Effector CD8-positive, alpha-beta T cell (primary cell): ENCODE data around the gene RAB4A.
"Not testable (repeated sequence)": the region's sequence is repeated elsewhere in the genome, so short reads cannot be mapped to it uniquely, and the experiment has no call there.

Experiments used
- DNase-seq: peaks from one replicate; lab custom pipeline; 2025; lab: John Stamatoyannopoulos, UW

RAB4A gene

DNA sequence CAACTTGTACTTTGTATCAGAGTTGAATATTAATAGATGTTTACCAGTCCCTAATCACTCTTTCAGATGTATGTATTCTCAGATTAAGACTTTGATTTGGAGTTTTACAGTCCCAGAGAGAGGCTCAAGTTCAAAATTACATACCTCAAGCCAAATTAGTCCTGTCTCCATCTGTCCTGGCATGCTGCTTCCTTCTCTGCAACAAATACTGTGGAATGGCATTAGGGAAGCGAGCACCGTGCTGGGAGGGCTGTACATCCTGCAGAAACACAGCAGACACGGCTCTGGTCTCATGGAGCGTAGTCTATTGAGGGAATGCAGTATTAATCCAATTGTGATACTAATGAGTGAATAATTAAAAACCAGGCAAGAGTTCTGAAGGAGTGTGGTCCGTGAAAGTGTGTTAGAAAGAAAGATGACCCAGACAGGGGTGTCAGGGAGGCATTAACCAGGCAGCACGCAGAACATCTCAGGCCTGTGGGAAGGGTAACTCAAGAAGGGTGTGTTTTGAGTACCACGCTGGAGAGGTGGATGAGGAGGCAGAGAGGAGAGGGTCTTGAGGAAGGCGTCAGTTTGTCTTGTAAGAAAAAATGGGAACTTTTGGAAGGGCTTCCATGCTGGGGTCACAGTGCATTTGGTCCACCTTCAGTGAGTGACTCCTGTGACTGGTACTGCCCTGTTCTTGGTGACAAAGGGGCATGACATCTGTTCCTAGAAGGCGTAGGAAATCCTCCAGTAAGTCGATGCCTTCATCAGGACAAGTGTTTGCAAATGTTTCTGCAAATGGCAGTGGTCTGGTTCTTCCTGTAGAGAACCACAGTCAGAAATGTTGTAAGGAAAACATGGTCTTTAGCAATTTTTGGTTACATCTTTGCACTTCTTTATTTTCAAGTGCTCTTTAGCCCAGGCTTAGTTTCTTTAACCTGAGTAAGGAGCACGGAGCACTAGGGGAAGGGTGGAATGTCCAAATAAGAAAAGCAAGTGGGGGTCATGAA is 1.6 kb downstream of the RAB4A start:
- no peak for DNase-seq

DNA sequence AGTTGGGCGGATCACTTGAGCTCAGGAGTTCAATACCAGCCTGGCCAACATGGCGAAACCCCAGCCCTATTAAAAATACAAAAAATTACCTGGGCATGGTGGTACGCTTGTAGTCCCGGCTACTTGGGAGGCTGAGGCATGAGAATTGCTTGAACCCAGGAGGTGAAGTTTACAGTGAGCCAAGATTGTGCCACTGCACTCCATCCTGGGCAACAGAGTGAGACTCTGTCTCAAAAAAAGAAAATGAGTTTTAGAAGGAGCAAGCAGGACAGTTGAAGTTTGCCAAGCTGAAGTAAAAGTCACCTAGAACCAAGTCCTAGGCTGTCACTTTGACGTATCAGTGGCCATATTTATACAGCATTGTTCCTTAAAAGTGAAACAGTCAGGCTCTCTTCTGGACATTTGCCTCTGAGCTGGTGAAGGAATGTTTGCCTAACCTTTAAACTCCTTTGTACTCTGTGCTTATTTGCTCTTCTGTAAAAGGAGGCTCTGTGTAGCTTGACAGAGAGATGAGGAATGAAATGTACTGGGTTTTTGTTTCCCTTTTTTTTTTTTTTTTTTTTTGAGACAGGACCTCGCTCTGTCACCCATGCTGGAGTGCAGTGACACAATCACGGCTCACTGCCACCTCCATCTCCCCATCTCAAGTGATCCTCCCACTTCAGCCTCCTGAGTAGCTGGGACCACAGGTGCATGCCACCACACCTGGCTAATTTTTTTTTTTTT is 2.8 kb downstream of the RAB4A start:
- DNase-seq, result no peak

DNA sequence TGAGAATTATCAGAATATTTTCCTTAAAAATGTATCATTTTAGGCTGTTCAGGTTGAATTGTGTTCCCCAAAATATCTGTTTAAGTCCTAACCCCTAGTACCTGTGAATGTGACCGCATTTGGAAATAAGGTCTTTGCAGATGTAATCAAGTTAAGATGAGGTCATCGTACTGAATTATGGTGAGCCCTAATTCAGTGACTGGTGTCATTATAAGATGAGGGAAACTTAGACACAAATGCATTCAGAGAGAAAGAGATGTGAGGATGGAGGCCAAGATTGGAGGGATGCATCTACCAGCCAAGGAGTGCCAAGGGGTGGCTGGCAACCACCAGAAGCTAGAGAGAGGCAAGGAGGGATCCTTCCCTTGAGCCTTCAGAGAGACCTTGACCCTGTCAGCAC is 4.1 kb downstream of the RAB4A start:
- DNase-seq, result no peak

DNA sequence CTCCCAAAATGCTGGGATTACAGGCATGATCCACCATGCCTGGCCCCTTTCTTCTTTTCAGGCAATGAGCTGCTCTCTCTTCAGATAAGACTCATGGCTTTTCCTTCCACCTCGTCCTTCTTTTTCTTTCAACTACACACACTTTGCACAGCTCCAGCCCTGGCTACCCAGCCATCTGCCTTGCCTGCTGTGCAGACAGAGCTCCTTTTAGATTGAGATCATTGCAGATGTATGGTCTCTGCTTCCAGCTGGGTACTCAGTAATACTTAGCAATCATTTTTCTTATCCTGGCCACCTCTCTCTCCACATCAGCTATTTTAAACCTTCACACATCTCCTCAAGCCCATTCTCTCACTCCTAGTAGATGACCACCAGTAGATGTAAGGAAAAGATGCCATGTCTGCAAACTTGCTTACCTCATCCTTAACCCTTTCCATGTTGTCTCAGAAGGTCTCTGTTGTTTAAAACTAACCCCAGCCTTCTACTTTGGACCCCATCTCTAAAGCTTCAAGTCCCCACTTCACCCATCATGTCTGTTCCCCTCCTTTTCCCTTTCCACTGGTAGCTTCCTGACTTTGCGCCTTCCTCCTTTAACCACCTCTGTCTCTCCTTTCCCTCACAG is 7.3 kb downstream of the RAB4A start:
- no peak for DNase-seq

DNA sequence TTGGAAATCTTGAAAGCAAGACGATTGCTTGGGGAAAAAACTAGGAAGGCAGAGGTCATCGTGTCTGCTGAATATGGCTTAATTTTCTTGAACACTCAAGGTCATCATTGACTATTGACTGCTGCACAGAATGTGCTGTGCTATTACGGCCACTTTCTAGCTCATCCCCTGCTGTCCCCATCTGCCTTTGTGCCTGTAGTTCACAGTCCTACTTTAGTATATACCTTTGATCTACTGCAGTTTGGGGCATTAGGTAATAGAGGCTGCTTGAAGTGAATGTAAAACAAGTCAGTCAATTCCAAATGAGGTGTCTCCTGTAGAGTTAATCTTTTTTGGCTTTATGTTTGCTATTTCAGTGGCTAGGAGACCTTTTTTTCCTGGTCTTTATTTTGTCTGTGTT is 8.3 kb downstream of the RAB4A start:
- no peak for DNase-seq

DNA sequence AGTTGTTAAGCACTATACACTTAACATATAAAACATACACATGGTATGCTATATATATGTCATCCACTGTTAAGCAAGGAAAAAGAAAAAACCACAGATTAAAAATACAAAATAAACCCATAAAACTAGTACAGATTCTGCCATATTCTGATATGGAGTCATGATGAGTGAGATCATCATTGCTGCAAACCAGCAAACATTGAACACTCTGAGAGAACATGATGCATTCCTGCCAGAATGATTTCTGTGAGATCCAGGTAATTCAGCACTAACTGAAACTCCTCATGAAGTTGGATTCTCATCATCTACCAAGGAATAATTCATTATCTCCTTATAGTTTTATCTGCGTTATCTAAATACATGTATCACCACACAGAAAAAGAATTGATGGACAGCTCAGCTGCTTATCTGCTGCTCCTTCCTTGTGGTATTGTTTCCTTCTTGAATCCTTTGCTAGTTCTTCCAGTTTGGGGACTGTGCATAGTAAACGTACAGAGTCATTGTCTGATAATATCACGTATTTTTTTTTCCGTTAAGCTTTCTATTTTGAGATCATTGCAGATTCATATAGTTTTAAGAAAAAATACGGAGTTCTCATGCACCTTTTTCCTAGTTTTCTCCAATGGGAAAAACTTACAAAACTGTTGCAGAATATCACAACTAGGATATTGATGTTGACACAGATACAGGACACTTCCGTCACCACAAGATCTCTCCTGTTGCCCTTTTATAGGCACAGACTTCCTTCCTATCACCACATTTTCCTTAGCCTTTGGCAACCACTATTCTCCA is 9.3 kb downstream of the RAB4A start:
- DNase-seq, result no peak

DNA sequence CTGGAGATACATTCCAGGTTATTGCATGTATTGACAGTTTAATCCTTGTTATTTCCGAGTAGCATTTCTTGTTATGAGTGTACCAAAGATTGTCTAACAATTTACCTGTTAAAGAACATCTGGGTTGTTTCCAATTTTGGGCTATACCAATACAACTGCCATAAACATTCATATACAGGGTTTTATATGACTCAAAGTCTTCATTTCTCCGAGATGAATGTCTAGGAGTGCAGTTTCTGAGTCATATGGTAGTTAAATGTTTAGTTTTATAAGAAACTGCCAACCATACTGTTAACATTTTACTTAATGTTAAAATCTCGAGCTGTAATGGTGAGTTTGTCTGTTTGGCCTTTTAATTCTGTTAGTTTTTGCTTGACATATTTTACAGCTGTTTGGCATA is 10.0 kb downstream of the RAB4A start:
- no peak for DNase-seq

DNA sequence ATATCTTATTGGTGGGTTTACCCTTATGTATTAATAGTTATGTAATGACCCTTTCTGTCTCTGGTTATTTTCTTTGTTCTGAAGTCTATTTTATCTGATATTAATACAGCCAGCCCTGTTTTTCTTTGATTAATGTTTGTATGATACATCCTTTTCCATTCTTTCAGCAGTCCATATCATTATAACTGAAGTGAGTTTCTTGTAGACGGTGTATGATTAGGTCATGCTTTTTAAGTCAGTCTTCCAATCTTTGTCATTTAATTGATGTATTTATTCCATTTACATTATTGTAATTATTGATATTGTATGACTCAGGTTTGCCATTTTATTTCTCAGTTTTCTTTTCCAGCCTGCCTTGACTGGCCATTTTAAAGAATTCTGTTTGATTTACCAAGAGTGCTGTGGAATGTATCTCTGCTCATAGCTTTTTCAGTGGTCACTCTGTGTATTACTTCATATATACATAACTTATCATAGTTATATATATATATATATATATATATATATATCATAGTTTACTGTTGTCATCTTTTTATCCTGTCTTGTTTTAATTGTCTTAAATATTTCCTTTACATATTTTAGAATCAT is 10.5 kb downstream of the RAB4A start:
- DNase-seq, result no peak

DNA sequence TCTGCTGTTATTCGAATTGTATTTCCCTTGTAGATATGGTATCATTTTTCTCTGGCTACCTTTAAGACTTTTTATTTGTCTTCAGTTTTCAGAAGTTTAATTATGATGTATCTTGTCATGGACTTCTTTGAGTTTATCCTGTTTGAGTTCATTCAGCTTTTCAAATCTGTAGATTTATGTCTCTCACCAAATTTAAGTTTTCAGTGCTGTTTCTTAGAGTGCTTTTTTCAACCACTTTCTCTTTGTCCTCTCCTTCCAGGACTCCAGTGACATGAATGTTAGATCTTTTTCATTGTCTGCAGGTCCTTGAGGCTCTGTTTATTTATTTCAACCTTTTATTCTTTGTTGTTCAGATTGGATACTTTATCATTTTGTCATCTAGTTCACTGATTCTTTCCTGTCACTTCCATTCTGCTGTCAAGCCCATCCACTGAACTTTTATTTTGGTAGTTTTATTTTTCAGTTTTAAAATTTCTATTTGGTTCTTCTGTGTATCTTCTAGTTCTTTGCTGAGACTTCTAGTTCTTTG is 11.4 kb downstream of the RAB4A start:
- DNase-seq, result no peak

DNA sequence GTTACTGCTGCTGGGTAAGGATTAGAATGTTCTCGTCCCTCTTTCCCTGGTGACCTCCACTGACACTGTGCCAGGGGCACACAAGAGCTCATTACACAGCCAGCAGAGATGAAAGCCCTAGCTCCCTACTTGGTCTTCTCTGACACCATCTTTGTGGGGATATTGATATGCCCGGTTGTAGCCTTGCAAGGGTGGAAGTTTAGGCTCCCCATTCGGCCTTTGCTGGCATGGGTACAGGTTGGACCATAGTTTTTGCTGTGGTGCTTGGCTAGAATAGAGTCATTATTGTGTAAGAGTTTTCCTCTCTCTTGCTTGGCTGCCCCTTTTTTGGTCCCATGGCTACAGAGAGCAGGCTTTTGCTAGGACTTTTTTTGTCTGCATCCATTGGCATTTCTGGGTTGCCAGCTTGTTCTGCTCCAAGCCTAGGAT is 12.3 kb downstream of the RAB4A start:
- DNase-seq, result no peak

DNA sequence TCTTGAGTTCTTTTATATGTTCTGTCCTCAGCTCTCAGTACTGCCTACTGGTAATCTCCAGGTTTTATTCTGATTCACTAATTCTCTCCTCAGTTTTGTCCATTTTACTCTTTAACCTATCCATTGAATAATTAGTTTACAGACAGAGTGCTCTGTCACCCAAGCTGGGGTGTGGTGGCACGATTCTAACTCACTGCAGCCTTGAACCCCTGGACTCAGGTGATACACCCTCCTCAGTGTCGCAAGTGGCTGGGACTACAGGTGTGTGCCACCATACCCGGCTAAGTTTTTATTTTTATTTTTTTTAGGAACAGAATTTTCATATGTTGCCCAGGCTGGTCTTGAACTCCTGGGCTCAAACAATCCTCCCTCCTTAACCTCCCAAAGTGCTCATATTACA is 14.0 kb downstream of the RAB4A start:
- DNase-seq, result no peak

DNA sequence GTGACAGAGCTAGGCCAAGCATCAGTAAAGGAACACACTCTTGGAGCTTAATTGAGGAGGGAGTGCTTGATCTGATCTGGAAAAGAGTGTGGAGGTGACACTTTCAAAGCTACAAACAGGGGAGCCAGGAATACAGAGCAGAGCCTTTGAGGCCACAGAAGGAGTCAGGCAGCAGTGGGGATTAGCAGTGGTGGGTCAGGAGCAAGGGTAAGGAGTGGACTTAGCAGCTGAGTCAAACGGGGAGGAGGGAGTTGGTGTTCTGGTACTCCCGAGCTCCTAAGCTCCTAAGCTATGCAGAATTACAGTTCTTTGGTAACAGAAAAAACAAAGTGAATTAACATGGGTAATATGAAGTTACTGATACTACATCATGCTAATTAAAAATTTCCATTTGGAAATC is 14.5 kb downstream of the RAB4A start:
- DNase-seq, result no peak

DNA sequence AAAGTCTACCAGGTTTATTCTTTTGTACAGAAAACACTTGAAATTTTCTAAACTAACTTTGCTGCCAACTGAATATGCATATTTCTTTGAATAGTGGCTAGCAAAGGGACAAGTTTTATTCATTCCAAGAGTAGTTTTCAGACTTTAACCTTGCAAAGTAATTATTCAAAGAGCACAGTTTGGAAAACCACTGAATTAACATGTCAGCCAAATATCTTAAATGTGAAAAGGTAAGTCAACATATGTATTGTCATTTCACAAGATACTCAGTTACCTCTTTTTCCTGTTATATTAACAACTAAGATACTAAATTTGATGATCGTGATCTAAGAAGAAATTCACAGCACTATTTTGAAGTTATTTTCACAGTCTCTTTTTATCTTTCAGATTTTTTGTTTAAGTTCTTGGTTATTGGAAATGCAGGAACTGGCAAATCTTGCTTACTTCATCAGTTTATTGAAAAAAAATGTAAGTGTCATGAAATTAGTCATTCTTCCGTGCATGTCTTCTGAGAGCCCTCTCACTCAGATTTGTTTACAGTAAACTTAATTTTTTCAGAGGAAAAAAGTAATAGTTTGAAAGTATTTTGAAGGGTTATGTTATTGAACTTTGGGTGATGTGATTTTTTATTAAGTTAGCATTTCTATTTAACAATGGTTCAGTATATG is 15.3 kb downstream of the RAB4A start:
- DNase-seq, result no peak

DNA sequence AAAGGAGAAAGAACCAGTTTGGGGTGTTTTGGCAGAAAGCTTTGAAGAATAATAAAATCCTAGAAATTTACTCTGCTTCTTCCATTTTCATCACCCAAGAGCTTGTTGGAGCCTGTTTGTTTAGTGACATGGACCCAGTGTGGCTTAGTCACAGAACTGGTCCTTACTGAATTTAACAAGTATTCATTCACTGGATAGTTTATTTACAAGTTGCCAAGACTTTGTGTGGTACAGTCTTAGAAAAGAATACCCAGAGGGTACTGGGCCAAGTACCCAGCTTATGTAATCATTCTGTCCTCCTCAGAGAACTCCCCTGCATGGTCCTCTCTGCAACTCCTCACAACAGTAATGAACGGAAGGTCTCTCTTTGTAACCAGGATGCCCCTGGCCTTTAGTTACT is 16.4 kb downstream of the RAB4A start:
- no peak for DNase-seq

DNA sequence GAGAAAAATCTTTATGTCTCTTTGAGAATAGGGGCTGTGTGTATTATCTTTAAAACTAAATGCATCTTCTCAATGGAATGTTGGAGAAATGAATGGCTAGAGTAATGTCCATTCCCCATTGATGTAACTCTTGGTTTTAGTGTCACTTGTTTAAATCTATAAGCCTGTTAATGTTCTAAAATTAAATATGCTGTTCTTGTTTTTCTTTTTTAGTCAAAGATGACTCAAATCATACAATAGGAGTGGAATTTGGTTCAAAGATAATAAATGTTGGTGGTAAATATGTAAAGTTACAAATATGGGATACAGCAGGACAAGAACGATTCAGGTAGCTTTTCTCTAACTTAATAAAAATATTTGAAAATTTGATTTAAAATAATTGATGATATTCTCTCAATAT is 17.6 kb downstream of the RAB4A start:
- DNase-seq, result no peak

DNA sequence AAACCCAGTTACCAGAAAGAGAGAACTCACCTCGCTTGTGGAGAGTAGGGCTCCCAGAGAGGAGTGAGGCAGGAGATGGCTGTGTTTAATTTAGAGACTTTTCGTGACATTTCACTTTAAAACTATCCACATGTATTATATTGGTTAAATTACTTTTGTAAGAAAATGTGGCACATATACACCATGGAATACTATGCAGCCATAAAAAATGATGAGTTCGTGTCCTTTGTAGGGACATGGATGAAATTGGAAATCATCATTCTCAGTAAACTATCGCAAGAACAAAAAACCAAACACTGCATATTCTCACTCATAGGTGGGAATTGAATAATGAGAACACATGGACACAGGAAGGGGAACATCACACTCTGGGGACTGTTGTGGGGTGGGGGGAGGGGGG is 20.8 kb downstream of the RAB4A start:
- DNase-seq, result not testable (repeated sequence)

DNA sequence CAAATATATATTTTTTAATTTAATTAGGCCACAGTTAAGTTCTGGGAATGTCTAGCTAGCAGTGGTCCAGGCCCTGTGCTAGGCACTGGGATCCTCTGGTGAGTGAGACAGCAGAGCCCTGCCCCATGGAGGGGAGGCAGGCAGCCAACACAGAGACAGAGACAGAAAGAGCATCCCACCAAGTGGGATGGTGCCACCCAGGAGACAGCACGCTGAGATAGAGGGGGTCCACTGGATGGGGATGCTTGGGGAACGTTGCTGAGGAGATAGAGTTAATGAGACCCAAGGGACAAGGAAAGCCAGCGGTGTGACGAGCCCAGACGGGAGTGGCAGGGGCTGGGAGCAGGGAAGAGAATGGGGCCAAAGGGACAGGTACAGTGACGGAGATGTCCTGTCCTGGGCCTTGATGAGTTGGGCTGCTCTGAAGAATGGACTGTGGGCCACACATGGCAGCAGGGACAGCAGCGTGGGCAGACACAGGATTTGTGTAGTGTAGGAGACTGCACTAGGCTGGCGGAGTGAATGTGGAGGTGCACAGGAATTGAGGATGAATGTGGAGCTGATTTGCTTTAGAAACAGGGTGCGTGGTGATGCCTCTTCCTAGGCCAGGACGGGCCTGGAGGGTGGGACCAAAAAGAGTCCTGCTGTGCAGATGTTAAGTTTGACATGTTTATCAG is 22.8 kb downstream of the RAB4A start:
- DNase-seq, result no peak

DNA sequence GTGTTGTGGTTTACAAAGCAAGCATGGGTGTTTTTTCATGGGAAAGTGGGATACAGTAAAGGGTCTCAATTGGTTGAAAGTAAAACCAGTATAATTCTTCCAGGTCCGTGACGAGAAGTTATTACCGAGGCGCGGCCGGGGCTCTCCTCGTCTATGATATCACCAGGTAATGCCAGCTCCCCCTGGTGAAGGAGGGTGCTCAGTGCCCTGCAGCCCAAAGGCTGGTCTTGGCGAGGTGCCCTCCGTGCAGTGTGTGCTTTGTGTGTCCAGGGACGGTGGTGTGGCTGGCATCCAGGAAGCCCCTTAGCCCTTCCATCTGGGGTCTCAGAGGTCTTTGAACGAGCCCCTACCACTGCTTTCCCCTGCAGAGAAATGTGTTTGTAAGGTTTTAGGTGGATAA is 24.8 kb downstream of the RAB4A start:
- DNase-seq, result no peak

DNA sequence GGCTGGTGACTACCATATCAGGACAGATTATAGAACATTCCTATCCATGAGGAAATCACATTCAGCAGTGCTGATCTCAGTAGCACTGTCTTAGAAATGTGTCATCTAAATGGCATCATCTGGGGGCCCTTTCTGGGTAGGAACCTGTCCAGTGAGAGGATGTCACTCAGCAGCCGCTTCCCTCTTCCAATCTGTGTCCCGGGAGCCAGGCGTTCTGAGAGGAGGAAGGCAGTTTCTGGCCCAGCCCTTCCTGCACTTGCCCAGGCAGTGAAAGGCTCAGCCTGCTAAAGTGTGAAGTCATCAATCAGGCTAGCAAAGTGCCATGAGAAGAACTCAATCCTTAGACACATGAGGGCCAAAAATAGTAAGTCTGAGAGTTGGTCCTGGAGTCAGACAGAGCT is 25.6 kb downstream of the RAB4A start:
- DNase-seq, result no peak

DNA sequence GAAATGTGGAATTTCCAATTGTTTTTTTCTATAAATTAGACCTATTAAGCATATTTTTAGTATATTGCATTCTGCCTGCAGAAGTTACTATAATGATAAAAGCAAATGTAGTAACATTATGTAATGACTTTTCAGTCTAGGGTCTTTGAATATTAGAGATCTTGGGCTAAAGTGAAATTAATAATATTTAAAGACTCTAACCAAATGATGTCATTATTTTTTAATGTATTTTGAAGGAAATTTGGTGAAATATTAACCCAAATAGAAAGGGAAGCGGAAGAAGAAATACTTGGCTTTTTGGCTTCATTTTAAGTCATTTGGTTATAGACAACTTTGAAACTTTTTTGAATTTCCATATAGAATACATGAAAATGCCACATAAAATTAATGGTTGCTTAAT is 26.8 kb downstream of the RAB4A start:
- DNase-seq, result no peak
